Embryonic facial prominence (tissue), 1 donor: ENCODE results near the gene TLCD4.
"Not testable (repeated sequence)": the region's sequence is repeated elsewhere in the genome, so short reads cannot be mapped to it uniquely, and the experiment has no call there.

ENCODE experiments used
- DNase-seq: peaks from one replicate; pipeline ENCODE4 v3.0.0-alpha.2; 2016; ENCODE audit errors: extremely low spot score

The TLCD4 gene

DNA sequence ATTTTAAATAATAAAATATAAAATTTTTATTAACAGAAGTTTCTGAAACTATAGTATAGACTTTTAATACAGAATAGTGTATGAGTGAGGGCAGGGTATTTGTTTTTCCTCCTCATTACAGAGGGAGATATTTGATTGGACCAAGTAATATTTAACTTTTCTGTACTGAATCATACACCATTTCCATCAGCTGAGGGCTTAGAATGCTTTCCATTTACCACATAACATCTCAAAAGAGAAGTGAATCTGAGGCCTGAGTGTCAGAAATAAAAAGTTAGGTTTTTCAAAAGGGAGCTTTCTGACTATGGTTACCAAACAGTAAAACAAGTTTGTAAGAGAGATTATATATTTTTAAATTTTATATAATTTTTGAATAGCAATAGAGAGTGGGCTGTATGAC lies 29.5 kb downstream of the TLCD4 start:
- DNase-seq = no peak

DNA sequence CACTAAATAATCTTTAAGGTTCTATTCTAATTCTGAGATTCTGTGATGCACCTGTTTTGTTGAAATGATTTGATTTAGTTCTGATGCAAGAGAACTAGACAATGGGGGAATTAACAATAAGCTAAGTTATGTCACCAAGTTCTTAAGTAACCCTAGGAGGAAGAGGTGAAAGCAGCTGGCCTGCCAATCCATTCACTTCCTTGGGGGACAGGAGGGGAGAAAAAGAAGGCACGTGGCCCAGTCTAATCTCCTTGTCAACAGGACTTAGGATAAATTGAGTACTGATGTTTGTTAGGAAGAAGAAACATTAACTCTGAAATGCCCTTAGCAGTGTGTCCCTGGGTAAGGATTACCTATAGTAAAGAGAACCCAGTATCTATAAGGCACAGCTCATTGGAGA lies 36.9 kb downstream of the TLCD4 start:
- DNase-seq = no peak

DNA sequence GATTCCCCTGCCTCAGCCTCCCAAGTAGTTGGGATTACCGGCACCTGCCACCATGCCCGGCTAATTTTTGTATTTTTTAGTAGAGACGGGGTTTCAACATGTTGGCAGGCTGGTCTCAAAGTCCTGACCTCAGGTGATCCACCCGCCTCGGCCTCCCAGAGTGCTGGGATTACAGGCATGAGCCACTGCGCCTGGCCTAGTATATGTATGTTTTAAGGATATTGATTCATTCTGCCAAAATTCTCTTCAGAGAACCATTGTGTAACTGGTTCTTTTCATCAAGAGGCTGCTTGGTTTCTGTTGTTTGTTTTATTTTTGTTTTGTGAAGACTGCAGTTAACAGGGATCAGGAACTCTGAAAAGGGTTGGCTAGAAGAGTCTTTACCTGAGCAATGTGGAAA lies 48.4 kb downstream of the TLCD4 start:
- not testable (repeated sequence) for DNase-seq
